Measurements from ENCODE around the gene WBP1L. TPM values are rescaled to one million over a fixed set of nuclear protein-coding genes. Genes with fewer than 3 reads are reported as not detected.
A peak's percentile ranks its signal among the peaks of the same experiment; 100 is the strongest.

The WBP1L gene
- polyA plus RNA-seq, 3 donors: 24.8 to 43.0 (median 38.3) TPM

DNA sequence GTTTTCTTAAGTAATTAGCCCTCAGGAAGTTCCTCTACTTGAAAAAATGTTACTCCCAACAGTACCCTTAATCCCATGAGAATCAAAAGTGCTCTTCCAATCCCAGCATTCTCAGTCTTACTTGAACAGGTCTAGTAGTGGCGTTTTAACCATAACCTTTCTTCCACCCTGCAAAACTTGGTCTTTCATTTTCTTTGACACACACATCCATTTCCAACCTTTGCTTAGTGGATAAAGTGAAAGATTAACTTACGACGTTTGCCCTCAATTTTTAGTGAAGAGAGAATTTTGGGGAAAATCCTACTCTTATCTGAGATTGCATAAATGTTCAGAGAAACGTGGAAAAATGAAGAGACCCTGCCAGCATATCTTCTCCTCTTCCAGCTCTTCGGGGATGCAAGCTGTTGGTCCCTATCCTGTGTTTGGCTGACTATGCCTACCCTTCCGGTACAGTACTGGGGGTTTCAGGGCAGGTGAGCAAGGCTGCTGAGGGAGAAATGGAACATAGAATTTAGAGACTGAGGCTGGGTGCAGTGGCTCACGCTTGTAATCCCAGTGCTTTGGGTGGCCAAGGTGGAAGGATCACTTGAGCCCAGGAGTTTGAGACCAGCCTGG, 18.8 kb downstream of the WBP1L start:
- Histone ChIP-seq H3K4me2 (replicated peaks; ENCODE audit: extremely low read depth, low read length, poor library complexity, severe bottlenecking) (no peak overlapping the region), H3K27ac (ENCODE audit: low read depth in 1 of 2, low read length in 2 of 2) (no peak overlapping the region), H3K9me3 (replicated peaks in 1 of 2; ENCODE audit: control insufficient read depth in 1 of 2, insufficient read depth in 1 of 2, low read length in 2 of 2) (no peaks in the 10 kb centered on the region), H3K4me3 (replicated peaks in 1 of 3; ENCODE audit: low read depth in 2 of 3, low read length in 3 of 3) (no peak overlapping the region), H2AFZ (ENCODE audit: insufficient read depth, low read depth, low read length, poor library complexity, severe bottlenecking) (no peak overlapping the region), H3K4me1 (ENCODE audit: control insufficient read depth in 1 of 2, insufficient read depth in 2 of 2, low read length in 2 of 2) (peaks cover 0 to under 1% of the 10 kb centered on the region in 2 donors), H3K79me2 (ENCODE audit: insufficient read depth, low read length) (peaks cover 70% of the 10 kb centered on the region), H3K27me3 (ENCODE audit: control insufficient read depth in 2 of 2, insufficient read depth in 2 of 2, low read length in 2 of 2) (no peaks in the 10 kb centered on the region), H3K36me3 (replicated peaks in 1 of 2; ENCODE audit: control insufficient read depth in 1 of 2, insufficient read depth in 2 of 2, low read length in 2 of 2) (peaks cover 23 to 46% of the 10 kb centered on the region in 2 donors), H3K9ac (ENCODE audit: insufficient read depth, low read length, poor library complexity, severe bottlenecking) (no peak overlapping the region), H4K20me1 (ENCODE audit: insufficient read depth, low read length) (peaks cover 81% of the 10 kb centered on the region)
- H3K27ac Mint-ChIP-seq: peak overlapping the region in 6 of 7 donors; percentile 7 to 46 (median 18)
- no peak overlapping the region for H3K4me3 Mint-ChIP-seq
- intact Hi-C loops (cut with micrococcal nuclease): no loop called here
- TF ChIP-seq, protein P1, sequence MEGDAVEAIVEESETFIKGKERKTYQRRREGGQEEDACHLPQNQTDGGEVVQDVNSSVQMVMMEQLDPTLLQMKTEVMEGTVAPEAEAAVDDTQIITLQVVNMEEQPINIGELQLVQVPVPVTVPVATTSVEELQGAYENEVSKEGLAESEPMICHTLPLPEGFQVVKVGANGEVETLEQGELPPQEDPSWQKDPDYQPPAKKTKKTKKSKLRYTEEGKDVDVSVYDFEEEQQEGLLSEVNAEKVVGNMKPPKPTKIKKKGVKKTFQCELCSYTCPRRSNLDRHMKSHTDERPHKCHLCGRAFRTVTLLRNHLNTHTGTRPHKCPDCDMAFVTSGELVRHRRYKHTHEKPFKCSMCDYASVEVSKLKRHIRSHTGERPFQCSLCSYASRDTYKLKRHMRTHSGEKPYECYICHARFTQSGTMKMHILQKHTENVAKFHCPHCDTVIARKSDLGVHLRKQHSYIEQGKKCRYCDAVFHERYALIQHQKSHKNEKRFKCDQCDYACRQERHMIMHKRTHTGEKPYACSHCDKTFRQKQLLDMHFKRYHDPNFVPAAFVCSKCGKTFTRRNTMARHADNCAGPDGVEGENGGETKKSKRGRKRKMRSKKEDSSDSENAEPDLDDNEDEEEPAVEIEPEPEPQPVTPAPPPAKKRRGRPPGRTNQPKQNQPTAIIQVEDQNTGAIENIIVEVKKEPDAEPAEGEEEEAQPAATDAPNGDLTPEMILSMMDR (IDR thresholded peaks at IDR 0.05): no peak
- peaks cover 0 to 4% (median 0%) of the 10 kb centered on the region in 7 donors for H3K9me3 Mint-ChIP-seq
- peaks cover 0 to 2% (median 0%) of the 10 kb centered on the region in 3 donors for H3K27me3 Mint-ChIP-seq (ENCODE audit: low read depth in 3 of 3)
- DNase-seq: no peak
- no CpG with 5 or more reads among the region's 7 CpGs for WGBS (ENCODE audit: insufficient coverage)
- peaks cover 50 to 66% of the 10 kb centered on the region in 2 donors for H3K36me3 Mint-ChIP-seq
- peaks cover 14% of the 10 kb centered on the region for H3K4me1 Mint-ChIP-seq

DNA sequence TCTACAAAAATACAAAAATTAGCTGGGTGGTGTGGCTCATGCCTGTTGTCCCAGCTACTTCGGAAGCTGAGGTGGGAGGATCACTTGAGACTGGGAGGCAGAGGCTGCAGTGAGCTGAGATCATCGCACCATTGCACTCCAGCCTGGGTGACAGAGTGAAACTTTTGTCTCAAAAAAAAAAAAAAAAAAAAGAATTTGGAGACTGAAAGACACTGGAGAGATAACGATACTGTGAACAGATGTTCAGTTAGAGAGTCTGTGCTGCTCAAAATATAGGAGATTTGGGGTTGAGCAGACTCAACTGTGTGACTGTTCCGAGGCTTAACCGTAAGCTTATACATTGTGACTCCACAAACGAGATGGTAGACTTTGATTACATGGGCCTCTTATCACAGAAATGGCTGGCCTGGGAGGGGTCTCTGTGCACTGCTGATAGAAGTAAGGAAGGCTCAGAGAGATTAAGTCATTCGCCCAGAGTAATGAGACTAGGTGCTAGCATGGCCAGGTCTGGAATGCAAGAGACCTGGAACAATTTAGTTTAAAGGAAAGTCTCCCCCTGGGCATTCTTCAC, 19.4 kb downstream of the WBP1L start:
- Mint-ChIP-seq H3K9me3 (peaks cover 0 to 4% (median 0%) of the 10 kb centered on the region in 7 donors), H3K4me1 (peaks cover 15% of the 10 kb centered on the region), H3K4me3 (no peak overlapping the region), H3K27ac (peak overlapping the region in 3 of 7 donors; percentile 12 to 46 (median 16)), H3K36me3 (peaks cover 50 to 67% of the 10 kb centered on the region in 2 donors), H3K27me3 (ENCODE audit: low read depth in 3 of 3) (peaks cover 0 to 2% (median 0%) of the 10 kb centered on the region in 3 donors)
- peaks cover 85% of the 10 kb centered on the region for H4K20me1 ChIP-seq (ENCODE audit: insufficient read depth, low read length)
- no peak overlapping the region for H2AFZ ChIP-seq (ENCODE audit: insufficient read depth, low read depth, low read length, poor library complexity, severe bottlenecking)
- H3K9ac ChIP-seq (ENCODE audit: insufficient read depth, low read length, poor library complexity, severe bottlenecking): no peak overlapping the region
- peaks cover 23 to 46% of the 10 kb centered on the region in 2 donors for H3K36me3 ChIP-seq (replicated peaks in 1 of 2; ENCODE audit: control insufficient read depth in 1 of 2, insufficient read depth in 2 of 2, low read length in 2 of 2)
- H3K27ac ChIP-seq (ENCODE audit: low read depth in 1 of 2, low read length in 2 of 2): no peak overlapping the region
- intact Hi-C loops (cut with micrococcal nuclease): no loop called here
- H3K27me3 ChIP-seq (ENCODE audit: control insufficient read depth in 2 of 2, insufficient read depth in 2 of 2, low read length in 2 of 2): no peaks in the 10 kb centered on the region
- no peaks in the 10 kb centered on the region for H3K4me1 ChIP-seq (ENCODE audit: control insufficient read depth in 1 of 2, insufficient read depth in 2 of 2, low read length in 2 of 2)
- H3K9me3 ChIP-seq (replicated peaks in 1 of 2; ENCODE audit: control insufficient read depth in 1 of 2, insufficient read depth in 1 of 2, low read length in 2 of 2): no peaks in the 10 kb centered on the region
- H3K4me2 ChIP-seq (replicated peaks; ENCODE audit: extremely low read depth, low read length, poor library complexity, severe bottlenecking): no peak overlapping the region
- 100% methylated on average over 5 of the region's 7 CpGs for WGBS (ENCODE audit: insufficient coverage)
- no peak overlapping the region for H3K4me3 ChIP-seq (replicated peaks in 1 of 3; ENCODE audit: low read depth in 2 of 3, low read length in 3 of 3)
- no peak for DNase-seq
- TF ChIP-seq, protein P1 (IDR thresholded peaks at IDR 0.05): no peak
- peaks cover 65% of the 10 kb centered on the region for H3K79me2 ChIP-seq (ENCODE audit: insufficient read depth, low read length)

All from CD14-positive monocyte (primary cell).